ENCODE measurements around the gene MROH2B.

The MROH2B gene

DNA sequence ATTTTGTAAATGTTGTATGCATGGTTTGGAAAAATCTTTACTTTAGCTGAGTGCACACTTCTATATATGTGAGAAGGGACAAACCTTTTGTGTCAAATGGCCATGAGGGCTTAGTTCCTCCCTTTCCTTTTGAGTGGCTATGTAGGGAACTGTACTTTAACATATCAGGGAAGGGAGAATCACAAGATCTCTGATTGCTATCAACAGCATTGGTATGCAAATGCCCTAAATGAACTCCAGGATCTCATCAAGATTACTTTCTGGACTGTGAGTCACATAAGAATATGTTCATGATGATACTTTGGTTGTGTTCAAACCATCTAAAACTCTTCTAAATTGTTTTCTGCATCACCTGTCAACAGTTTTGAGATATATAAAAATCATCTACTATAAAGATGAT is 31.2 kb upstream of the MROH2B start:
- TF ChIP-seq RARB (CRISPR knock-in tag; IDR thresholded peaks at IDR 0.05) (no peak), PPARA (CRISPR knock-in tag; IDR thresholded peaks at IDR 0.05; ENCODE audit: borderline replicate concordance) (no peak), ZC3H10 (CRISPR knock-in tag; IDR thresholded peaks at IDR 0.05) (no peak), SNAI2 (CRISPR knock-in tag; IDR thresholded peaks at IDR 0.05) (no peak), ISL1 (CRISPR knock-in tag; IDR thresholded peaks at IDR 0.05) (no peak), ARNTL (CRISPR knock-in tag; IDR thresholded peaks at IDR 0.05; ENCODE audit: borderline replicate concordance, low read depth) (no peak), TOX (CRISPR knock-in tag; IDR thresholded peaks at IDR 0.05; ENCODE audit: borderline replicate concordance) (no peak), CSDC2 (CRISPR knock-in tag; IDR thresholded peaks at IDR 0.05) (no peak), ZNF8 (CRISPR knock-in tag; IDR thresholded peaks at IDR 0.05) (no peak), ZNF70 (CRISPR knock-in tag; IDR thresholded peaks at IDR 0.05) (no peak), ESRRG (CRISPR knock-in tag; IDR thresholded peaks at IDR 0.05) (no peak), TCF4 (CRISPR knock-in tag; IDR thresholded peaks at IDR 0.05; ENCODE audit: borderline replicate concordance) (no peak), ZNF565 (CRISPR knock-in tag; conservative IDR thresholded peaks at IDR 0.05; ENCODE audit: low read depth) (no peak), GLIS3 (CRISPR knock-in tag; IDR thresholded peaks at IDR 0.05) (no peak), OSR1 (CRISPR knock-in tag; IDR thresholded peaks at IDR 0.05) (no peak)
- TF ChIP-seq, protein P1, sequence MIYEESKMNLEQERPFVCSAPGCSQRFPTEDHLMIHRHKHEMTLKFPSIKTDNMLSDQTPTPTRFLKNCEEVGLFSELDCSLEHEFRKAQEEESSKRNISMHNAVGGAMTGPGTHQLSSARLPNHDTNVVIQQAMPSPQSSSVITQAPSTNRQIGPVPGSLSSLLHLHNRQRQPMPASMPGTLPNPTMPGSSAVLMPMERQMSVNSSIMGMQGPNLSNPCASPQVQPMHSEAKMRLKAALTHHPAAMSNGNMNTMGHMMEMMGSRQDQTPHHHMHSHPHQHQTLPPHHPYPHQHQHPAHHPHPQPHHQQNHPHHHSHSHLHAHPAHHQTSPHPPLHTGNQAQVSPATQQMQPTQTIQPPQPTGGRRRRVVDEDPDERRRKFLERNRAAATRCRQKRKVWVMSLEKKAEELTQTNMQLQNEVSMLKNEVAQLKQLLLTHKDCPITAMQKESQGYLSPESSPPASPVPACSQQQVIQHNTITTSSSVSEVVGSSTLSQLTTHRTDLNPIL (CRISPR knock-in tag; IDR thresholded peaks at IDR 0.05; ENCODE audit: low read depth) = no peak
- TF ChIP-seq, protein P2, sequence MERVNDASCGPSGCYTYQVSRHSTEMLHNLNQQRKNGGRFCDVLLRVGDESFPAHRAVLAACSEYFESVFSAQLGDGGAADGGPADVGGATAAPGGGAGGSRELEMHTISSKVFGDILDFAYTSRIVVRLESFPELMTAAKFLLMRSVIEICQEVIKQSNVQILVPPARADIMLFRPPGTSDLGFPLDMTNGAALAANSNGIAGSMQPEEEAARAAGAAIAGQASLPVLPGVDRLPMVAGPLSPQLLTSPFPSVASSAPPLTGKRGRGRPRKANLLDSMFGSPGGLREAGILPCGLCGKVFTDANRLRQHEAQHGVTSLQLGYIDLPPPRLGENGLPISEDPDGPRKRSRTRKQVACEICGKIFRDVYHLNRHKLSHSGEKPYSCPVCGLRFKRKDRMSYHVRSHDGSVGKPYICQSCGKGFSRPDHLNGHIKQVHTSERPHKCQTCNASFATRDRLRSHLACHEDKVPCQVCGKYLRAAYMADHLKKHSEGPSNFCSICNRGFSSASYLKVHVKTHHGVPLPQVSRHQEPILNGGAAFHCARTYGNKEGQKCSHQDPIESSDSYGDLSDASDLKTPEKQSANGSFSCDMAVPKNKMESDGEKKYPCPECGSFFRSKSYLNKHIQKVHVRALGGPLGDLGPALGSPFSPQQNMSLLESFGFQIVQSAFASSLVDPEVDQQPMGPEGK (CRISPR knock-in tag; IDR thresholded peaks at IDR 0.05; ENCODE audit: borderline replicate concordance) = no peak
- TF ChIP-seq, protein P3, sequence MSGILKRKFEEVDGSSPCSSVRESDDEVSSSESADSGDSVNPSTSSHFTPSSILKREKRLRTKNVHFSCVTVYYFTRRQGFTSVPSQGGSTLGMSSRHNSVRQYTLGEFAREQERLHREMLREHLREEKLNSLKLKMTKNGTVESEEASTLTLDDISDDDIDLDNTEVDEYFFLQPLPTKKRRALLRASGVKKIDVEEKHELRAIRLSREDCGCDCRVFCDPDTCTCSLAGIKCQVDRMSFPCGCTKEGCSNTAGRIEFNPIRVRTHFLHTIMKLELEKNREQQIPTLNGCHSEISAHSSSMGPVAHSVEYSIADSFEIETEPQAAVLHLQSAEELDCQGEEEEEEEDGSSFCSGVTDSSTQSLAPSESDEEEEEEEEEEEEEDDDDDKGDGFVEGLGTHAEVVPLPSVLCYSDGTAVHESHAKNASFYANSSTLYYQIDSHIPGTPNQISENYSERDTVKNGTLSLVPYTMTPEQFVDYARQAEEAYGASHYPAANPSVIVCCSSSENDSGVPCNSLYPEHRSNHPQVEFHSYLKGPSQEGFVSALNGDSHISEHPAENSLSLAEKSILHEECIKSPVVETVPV (CRISPR knock-in tag; IDR thresholded peaks at IDR 0.05) = no peak
- TF ChIP-seq, protein P4, sequence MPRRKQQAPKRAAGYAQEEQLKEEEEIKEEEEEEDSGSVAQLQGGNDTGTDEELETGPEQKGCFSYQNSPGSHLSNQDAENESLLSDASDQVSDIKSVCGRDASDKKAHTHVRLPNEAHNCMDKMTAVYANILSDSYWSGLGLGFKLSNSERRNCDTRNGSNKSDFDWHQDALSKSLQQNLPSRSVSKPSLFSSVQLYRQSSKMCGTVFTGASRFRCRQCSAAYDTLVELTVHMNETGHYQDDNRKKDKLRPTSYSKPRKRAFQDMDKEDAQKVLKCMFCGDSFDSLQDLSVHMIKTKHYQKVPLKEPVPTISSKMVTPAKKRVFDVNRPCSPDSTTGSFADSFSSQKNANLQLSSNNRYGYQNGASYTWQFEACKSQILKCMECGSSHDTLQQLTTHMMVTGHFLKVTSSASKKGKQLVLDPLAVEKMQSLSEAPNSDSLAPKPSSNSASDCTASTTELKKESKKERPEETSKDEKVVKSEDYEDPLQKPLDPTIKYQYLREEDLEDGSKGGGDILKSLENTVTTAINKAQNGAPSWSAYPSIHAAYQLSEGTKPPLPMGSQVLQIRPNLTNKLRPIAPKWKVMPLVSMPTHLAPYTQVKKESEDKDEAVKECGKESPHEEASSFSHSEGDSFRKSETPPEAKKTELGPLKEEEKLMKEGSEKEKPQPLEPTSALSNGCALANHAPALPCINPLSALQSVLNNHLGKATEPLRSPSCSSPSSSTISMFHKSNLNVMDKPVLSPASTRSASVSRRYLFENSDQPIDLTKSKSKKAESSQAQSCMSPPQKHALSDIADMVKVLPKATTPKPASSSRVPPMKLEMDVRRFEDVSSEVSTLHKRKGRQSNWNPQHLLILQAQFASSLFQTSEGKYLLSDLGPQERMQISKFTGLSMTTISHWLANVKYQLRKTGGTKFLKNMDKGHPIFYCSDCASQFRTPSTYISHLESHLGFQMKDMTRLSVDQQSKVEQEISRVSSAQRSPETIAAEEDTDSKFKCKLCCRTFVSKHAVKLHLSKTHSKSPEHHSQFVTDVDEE (CRISPR knock-in tag; IDR thresholded peaks at IDR 0.05) = no peak
- TF ChIP-seq, protein P5, sequence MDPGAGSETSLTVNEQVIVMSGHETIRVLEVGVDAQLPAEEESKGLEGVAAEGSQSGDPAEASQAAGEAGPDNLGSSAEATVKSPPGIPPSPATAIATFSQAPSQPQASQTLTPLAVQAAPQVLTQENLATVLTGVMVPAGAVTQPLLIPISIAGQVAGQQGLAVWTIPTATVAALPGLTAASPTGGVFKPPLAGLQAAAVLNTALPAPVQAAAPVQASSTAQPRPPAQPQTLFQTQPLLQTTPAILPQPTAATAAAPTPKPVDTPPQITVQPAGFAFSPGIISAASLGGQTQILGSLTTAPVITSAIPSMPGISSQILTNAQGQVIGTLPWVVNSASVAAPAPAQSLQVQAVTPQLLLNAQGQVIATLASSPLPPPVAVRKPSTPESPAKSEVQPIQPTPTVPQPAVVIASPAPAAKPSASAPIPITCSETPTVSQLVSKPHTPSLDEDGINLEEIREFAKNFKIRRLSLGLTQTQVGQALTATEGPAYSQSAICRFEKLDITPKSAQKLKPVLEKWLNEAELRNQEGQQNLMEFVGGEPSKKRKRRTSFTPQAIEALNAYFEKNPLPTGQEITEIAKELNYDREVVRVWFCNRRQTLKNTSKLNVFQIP (CRISPR knock-in tag; IDR thresholded peaks at IDR 0.05; ENCODE audit: borderline replicate concordance, low read depth) = no peak
- ATAC-seq = no peak

DNA sequence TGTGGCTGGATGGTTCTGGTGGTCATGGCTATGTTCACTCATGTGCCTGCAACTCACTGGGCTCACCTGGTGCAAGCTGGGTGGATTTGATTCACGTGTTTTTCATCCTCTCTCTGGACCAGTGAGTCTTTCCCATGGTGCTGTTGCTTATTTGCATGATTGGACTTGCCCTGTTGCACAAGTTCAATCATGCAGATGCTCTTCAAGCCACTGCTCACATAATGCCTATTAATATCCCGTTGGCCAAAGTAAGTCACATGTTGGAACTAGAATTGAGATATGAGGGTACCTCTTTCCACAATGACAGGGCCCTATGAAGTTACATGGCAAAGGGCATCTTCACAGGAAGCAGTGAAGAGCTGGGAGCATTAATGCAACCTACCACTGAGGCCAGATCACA is 26.5 kb upstream of the MROH2B start:
- no peak for TF ChIP-seq TCF4 (CRISPR knock-in tag; IDR thresholded peaks at IDR 0.05; ENCODE audit: borderline replicate concordance)
- no peak for TF ChIP-seq ZC3H10 (CRISPR knock-in tag; IDR thresholded peaks at IDR 0.05)
- no peak for TF ChIP-seq ZNF70 (CRISPR knock-in tag; IDR thresholded peaks at IDR 0.05)
- TF ChIP-seq TOX (CRISPR knock-in tag; IDR thresholded peaks at IDR 0.05; ENCODE audit: borderline replicate concordance) = no peak
- TF ChIP-seq ZNF565 (CRISPR knock-in tag; conservative IDR thresholded peaks at IDR 0.05; ENCODE audit: low read depth) = no peak
- TF ChIP-seq ISL1 (CRISPR knock-in tag; IDR thresholded peaks at IDR 0.05) = no peak
- no peak for TF ChIP-seq ZNF8 (CRISPR knock-in tag; IDR thresholded peaks at IDR 0.05)
- no peak for TF ChIP-seq CSDC2 (CRISPR knock-in tag; IDR thresholded peaks at IDR 0.05)
- no peak for TF ChIP-seq OSR1 (CRISPR knock-in tag; IDR thresholded peaks at IDR 0.05)
- no peak for TF ChIP-seq PPARA (CRISPR knock-in tag; IDR thresholded peaks at IDR 0.05; ENCODE audit: borderline replicate concordance)
- no peak for TF ChIP-seq RARB (CRISPR knock-in tag; IDR thresholded peaks at IDR 0.05)
- TF ChIP-seq, protein P4 (CRISPR knock-in tag; IDR thresholded peaks at IDR 0.05) = no peak
- TF ChIP-seq, protein P3 (CRISPR knock-in tag; IDR thresholded peaks at IDR 0.05) = no peak
- no peak for ATAC-seq
